Measurements from ENCODE around the gene DNAJB13.

- no peak for TF ChIP-seq POLR2A (IDR thresholded peaks at IDR 0.05)
- TF ChIP-seq, protein P1, sequence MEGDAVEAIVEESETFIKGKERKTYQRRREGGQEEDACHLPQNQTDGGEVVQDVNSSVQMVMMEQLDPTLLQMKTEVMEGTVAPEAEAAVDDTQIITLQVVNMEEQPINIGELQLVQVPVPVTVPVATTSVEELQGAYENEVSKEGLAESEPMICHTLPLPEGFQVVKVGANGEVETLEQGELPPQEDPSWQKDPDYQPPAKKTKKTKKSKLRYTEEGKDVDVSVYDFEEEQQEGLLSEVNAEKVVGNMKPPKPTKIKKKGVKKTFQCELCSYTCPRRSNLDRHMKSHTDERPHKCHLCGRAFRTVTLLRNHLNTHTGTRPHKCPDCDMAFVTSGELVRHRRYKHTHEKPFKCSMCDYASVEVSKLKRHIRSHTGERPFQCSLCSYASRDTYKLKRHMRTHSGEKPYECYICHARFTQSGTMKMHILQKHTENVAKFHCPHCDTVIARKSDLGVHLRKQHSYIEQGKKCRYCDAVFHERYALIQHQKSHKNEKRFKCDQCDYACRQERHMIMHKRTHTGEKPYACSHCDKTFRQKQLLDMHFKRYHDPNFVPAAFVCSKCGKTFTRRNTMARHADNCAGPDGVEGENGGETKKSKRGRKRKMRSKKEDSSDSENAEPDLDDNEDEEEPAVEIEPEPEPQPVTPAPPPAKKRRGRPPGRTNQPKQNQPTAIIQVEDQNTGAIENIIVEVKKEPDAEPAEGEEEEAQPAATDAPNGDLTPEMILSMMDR (IDR thresholded peaks at IDR 0.05), result no peak
Measured at GRCh38 chr11:73981051-73981805, 30.4 kb downstream of the DNAJB13 start.

All from thyroid gland (tissue), 4 donors.